C4-2B (cell line): Measurements from ENCODE around the gene ATXN1.

Experiments used
- H3K27ac ChIP-seq: fragments of 450-650 bp; 2 replicates; pipeline ENCODE4 v1.5.1; 2017
- ZFX ChIP-seq: fragments of 450-650 bp; IDR thresholded peaks from 2 replicates; pipeline ENCODE4 v1.6.1; 2017
- TF ChIP-seq, protein P1 (sequence below): fragments of 450-650 bp; conservative IDR thresholded peaks from 2 replicates; pipeline ENCODE4 v1.5.1; 2017; ENCODE audit warnings: mild to moderate bottlenecking

ATXN1 gene

GRCh38 chr6:16585805-16586204 lies 175.5 kb downstream of the ATXN1 start:
- H3K27ac ChIP-seq, result no peak overlapping the region
- TF ChIP-seq, protein P1, sequence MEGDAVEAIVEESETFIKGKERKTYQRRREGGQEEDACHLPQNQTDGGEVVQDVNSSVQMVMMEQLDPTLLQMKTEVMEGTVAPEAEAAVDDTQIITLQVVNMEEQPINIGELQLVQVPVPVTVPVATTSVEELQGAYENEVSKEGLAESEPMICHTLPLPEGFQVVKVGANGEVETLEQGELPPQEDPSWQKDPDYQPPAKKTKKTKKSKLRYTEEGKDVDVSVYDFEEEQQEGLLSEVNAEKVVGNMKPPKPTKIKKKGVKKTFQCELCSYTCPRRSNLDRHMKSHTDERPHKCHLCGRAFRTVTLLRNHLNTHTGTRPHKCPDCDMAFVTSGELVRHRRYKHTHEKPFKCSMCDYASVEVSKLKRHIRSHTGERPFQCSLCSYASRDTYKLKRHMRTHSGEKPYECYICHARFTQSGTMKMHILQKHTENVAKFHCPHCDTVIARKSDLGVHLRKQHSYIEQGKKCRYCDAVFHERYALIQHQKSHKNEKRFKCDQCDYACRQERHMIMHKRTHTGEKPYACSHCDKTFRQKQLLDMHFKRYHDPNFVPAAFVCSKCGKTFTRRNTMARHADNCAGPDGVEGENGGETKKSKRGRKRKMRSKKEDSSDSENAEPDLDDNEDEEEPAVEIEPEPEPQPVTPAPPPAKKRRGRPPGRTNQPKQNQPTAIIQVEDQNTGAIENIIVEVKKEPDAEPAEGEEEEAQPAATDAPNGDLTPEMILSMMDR, result no peak
- TF ChIP-seq ZFX, result no peak

- H3K27ac ChIP-seq, result no peak overlapping the region
- TF ChIP-seq, protein P1, result no peak
These were observed 178.0 kb downstream of the ATXN1 start for GRCh38 chr6:16583144-16583762.

GRCh38 chr6:16582446-16583143 lies 178.7 kb downstream of the ATXN1 start:
- TF ChIP-seq, protein P1, result no peak
- no peak for TF ChIP-seq ZFX

GRCh38 chr6:16578695-16579285 lies 182.5 kb downstream of the ATXN1 start:
- H3K27ac ChIP-seq, result no peak overlapping the region
- TF ChIP-seq, protein P1, result no peak
- no peak for TF ChIP-seq ZFX

More at GRCh38 chr6:16582446-16583143, 178.7 kb downstream of the ATXN1 start:
- no peak overlapping the region for H3K27ac ChIP-seq

GRCh38 chr6:16576451-16577368 lies 184.6 kb downstream of the ATXN1 start:
- TF ChIP-seq, protein P1, result no peak
- no peak for TF ChIP-seq ZFX

DNA sequence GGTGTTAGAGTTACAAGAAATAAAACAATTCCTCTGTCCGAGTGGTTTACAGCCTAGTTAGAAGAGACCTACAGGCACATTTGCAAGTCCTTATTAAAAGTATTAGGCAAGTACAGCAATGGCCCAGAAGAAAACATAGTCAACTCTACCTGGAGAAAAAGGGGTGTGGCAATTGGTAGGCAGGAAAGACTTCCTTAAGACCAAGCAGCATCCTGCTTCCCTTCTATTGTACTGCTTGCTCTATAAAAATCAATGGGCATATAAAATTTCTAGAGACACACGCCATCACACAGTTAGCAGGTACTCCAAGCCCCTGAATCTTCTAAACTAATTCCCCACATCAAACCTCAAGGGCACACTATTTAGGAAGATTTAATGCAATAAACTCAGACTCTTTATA lies 185.6 kb downstream of the ATXN1 start:
- no peak for TF ChIP-seq ZFX
- TF ChIP-seq, protein P1, result no peak
- no peak overlapping the region for H3K27ac ChIP-seq

More at GRCh38 chr6:16576451-16577368, 184.6 kb downstream of the ATXN1 start:
- no peak overlapping the region for H3K27ac ChIP-seq
